Posterior cingulate gyrus (tissue), 11 donors: Measurements from ENCODE around the gene NTNG2.

Experiments
- DNase-seq, 10 donors: peaks; one replicate each; pipeline versions ENCODE4 v3.0.0 to v3.0.0-alpha.2; 2020 to 2021; ENCODE audit warnings: mixed read lengths in 3 of 10
- intact Hi-C: fragments of 100-400 bp; cut with DNase I; formaldehyde crosslinking; loops from one replicate; pipeline ENCODE4 v1.15.1; 2023

The NTNG2 gene

DNA sequence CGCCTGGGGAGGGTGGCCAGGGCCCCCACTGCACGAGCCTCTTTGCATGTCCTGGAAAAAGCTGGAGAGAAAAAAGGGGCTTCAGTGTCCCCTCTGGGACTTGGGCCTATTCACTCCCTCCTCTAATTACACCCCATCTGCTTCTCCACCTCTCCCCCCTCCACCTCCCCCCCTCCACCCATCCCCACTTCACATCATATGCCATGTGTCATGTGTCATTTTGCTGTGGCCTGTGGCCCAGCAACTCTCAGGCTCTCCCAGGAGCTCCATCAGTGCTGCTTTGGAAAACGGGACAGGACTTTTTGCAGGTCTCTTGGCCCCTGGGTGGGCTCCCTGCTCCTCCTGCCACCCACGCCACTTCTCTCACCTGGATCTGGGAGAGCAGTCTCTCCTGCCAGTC is 68.7 kb downstream of the NTNG2 start:
- DNase-seq, result no peak
- intact Hi-C loops, result loop anchor here (10.0 kb wide), 1 partner anchor 156 kb away; the partner anchor contains the start of gene MED27

DNA sequence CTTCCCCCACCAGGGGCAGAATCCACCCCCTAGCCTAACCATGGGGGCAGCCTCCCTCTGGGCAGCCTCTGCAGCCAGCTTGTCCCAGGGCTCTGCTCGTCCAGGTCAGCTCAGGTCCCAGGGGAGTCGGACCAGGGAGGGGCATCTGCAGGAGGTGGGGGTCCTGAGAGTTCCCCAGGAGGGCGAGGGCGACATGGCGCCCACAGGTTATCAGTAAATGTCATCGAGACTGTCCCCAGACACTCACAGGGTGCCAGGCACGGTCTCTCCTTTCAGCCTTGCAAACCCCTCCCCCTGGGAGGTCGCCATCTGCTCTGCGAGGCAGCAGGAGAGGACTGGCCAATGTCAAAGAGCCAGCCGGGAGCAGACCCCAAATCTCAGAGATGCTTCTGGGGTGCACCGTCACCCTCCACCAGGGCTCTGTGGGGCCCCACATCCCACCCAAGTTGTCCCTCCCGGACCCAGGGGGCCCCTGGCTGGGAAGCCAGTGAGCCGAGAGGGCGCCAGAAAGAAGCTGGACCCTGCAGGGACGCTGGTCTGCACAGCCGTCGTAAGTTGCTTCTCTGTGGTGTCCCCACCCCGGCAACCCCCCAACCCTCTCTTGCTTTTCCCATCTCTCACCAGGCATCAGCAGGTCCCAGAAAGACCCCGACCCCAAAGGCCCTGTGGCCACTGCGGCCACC is 69.3 kb downstream of the NTNG2 start:
- peak in 1 of 10 donors; percentile 55 for DNase-seq
- intact Hi-C loops, result loop anchor here (10.0 kb wide), 1 partner anchor 156 kb away; the partner anchor contains the start of gene MED27

DNA sequence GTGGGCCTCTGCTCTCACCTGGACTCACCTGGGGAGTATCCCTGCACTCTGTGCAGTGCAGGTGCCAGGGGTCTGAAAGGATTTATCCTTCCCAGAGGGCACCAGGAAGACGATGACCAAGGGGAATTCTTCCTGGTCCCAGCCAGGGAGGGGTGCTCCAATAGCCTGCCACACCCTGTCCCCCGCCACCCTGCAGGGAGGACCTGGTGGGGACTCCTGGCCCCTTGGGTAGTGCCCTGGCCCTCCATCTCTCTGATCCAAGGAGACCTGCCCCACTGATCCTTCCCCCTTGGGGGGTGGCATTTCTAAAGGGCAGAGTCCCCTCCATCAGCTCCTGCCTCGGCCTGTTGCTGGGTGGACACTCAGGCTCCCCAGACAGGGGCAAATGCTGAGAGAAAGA is 70.7 kb downstream of the NTNG2 start:
- DNase-seq, result no peak
- intact Hi-C loops, result loop anchor here (10.0 kb wide), 1 partner anchor 158 kb away; the partner anchor contains the start of gene MED27

DNA sequence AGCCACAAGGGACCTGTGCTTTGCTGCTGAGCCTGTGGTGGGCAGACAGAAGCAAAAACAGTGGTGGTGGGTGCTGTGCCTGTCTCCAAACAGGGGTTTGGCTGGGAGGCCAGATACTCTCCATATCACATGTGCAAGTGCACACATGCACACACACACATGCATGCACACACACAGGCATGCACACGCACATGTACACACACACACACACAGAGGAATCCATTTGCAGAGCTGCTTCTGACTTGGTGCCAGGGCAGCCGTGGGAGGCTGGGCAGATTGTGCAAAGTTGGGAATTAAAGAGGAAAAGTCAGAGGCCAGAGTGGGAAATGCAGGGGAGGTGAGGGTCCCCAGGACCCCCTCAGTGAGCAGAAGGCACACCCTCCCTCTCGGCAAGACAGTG is 71.3 kb downstream of the NTNG2 start:
- peak in 1 of 10 donors; percentile 30 for DNase-seq
- intact Hi-C loops, result loop anchor here (10.0 kb wide), 1 partner anchor 158 kb away; the partner anchor contains the start of gene MED27

DNA sequence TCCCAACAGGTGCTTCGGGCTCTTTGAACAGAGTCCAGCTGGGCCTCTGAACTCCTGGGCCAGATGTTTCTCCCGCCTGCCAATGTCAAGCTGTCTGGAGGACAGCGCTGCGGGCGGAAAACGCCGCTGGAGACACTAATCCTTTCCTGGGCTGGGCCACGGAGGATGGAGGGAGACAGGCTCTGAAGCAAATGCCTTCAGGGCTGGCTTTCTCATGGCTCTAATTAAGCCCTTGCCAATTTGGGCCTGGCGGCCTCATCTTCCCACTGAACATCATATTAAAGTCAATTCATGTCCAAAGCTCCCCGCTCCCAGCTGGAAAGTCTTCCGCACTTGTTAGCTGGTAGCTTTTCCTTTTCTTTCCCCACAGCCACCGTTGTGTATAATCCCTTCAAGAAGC is 72.7 kb downstream of the NTNG2 start:
- intact Hi-C loops, result loop anchor here (10.0 kb wide), 1 partner anchor 160 kb away; the partner anchor contains the start of gene MED27
- peak in 1 of 10 donors; percentile 80 for DNase-seq

DNA sequence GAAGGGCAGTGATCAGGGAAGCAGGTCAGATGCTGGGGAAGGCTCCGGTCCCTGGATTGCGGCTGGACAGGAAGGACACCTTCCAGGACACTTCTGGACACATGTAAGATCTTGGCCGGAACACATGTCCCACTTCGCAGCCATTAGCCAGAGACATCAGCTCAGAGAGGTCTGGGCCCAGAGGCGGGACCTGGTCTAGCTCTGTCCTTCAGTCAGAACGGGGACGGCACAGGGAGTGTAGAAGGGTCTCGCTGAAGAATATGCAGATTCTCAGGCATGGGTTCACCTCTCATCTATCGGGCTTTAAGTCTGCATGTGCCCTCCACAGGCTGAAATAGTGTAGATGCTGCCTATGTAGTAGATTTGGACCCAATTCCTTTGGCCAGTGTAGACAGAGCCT is 73.3 kb downstream of the NTNG2 start:
- intact Hi-C loops, result loop anchor here (10.0 kb wide), 1 partner anchor 160 kb away; the partner anchor contains the start of gene MED27
- DNase-seq, result no peak

DNA sequence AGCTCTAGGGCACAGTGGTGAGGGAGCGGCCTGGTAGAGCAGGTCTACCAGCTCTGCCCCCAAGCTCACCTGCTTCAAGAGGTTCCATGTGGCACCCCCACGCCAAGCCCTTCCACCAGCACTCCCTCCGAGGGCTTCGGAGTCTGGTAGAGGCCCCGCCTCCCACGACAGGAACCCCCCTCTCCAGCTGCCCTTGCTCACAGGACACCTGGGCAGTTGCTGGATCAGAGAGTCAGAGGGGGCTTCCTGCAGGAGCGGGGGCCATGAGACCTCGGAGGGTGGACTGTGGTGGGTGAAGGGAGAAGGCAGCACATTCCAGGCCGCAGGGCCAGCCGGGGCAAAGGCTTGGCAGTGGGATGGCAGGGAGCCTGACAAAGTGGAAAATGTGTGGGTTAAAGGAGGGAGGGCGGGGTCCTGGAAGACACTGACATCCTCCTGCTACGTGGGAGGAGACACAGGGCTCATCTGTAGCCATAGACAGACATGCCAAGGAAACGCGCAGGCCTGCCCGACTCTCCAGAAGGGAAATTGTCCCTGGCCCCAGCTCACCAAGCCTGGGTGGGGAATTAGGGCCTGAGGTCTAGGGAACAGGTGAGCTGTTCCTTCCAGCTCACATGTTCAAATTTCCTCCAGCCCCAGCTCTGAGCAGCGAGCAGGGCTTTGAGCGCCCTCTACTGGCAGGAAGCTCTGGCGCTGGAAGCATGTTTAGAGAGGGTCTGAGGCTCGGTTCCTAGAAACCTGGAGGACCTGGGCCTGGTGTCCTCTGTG is 74.2 kb downstream of the NTNG2 start:
- peak; percentile 65 to 97 (median 87) for DNase-seq
- intact Hi-C loops, result loop anchor here (1.0 to 10.0 kb wide), 3 partner anchors 67 to 474 kb away; partner anchors contain the start of gene MED27

DNA sequence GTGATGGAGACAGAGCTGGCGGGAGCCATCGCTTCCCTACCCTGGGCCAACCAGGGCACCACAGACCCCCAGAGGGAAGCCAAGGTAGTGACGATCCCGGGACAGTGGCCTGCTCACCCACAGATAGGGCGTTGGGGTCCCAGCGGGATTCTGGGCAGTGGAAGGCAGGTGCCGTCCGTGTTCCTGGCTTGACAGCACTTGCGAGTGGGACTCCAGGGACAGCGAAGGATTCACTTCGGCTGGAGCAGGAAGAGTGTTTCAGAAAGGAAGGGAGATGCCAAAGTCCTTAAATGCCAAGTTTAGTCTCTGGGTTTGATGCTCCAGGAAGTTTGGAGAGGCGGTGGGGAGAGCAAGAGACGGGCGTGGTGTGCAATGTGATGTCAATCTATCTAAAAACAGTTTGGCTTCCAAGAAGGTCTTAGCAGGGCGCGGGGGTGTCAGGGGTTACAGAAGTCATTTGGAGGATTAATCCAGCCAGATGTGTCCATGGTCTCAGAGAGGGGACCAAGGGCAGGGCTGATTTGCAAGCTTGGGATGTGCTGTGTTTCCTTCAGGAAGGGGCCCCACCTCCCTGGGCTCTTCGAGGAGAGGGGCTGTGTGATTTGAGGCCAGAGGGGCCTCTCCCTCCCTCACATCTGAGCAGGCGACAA is 74.9 kb downstream of the NTNG2 start:
- intact Hi-C loops, result loop anchor here (1.0 to 10.0 kb wide), 3 partner anchors 67 to 474 kb away; partner anchors contain the start of gene MED27

DNA sequence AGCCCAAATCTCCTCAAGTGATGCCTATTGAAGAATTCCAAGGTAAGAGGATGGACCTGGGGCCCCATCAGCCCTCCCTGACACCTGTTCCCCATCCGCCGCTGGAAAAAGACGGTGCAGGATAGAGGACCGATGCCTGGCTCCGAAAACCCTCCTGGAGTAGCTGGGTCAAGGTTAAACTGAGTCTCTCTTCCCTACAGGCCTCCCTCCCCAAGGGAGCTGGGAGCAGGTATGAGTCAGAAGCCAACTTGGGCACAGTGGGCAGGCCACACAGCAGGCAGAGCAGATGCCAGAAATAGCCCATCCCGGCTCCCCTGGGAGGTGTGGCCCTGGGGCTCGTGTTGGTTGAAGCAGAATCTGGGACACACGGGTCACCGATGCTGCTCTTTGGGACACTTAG is 75.6 kb downstream of the NTNG2 start:
- intact Hi-C loops, result loop anchor here (10.0 kb wide), 1 partner anchor 163 kb away; the partner anchor contains the start of gene MED27
- DNase-seq, result peak in 2 of 10 donors; percentile 67 to 77

More for the DNA sequence above, 74.9 kb downstream of the NTNG2 start:
- DNase-seq, result peak in 2 of 10 donors; percentile 62 to 73

DNA sequence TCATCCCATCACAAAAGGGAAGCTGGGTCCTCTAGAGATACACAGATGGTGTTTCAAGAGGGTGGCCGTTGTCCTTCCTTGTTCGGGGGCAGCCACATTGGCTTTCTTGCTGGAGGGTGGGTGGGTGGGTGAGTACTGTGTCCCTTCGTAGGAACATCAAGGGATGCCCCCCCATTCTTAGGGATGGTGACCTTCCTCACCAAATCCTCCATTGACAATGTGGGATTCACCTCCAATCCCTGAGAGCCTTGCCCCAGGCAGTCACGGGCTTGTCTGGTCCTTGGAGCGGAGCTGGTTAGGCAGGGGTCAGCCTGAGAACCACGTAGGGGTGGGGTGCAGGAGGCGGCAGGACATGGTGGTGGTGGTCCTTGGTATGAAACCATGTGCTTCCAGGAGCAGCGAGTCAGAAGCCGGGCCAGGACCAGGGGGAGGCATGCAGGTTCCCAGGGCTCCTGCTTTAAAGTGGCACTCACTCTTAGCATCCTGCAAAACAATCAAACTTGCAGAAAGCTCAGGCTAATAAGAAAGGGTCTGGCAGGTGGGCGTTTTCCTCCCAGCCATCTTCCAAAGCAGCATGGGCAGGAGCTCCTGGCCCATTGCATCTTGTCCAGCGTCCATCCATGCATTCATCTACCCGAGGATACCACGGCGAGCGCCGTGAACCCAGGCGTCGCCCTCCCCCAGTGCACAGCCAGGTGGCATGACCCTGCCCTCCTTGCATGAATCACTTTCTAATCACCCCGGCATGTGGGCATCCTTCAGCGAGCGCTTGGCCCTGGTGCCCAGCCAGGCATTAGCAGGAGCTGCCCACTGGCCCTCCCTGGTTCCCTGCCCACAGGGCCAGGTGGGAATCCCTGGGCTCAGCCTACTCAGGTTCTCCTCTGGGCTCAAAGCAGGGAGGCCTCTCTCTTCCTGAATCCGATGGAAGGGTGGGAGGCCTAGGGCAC is 76.4 kb downstream of the NTNG2 start:
- intact Hi-C loops, result loop anchor here (10.0 kb wide), 1 partner anchor 163 kb away; the partner anchor contains the start of gene MED27
- peak in 3 of 10 donors; percentile 59 to 77 (median 63) for DNase-seq

DNA sequence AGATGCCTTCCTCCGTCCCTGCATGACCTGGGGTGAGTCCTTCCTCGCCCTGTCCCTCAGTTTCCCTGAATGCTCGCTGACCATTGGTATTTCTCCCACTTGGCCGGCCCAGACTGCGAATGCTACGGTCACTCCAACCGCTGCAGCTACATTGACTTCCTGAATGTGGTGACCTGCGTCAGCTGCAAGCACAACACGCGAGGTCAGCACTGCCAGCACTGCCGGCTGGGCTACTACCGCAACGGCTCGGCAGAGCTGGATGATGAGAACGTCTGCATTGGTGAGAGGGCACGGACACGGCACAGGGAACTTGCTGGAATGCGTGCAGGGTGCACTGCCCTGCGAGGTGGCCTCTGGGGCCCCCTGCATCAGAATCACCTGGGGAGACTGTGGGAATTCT is 77.1 kb downstream of the NTNG2 start:
- peak in 3 of 10 donors; percentile 66 to 83 (median 80) for DNase-seq

DNA sequence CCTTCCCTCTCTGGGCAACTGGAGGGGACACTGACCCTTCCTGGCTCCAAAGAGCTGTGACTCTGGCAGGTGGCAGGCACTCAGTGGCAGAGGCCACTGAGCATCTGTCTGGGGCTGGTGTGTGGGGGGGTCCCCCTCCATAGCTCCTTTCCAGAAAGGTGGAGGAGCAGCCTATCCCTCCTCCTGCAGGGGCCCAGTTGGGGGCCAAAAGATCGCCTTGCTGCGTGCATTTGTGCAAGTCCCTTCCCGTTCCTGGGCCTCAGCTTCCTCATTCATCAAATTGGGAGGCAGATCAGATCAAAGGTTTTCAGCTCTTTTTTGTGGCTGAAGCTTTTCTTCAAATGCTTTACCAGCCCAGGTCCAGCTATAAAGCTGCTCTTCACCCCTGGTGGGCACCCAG is 77.7 kb downstream of the NTNG2 start:
- DNase-seq, result peak in 3 of 10 donors; percentile 62 to 65 (median 64)
- intact Hi-C loops, result loop anchor here (10.0 kb wide), 1 partner anchor 165 kb away; the partner anchor contains the start of gene MED27

More for the DNA sequence above, 77.1 kb downstream of the NTNG2 start:
- intact Hi-C loops, result loop anchor here (10.0 kb wide), 1 partner anchor 164 kb away; the partner anchor contains the start of gene MED27

DNA sequence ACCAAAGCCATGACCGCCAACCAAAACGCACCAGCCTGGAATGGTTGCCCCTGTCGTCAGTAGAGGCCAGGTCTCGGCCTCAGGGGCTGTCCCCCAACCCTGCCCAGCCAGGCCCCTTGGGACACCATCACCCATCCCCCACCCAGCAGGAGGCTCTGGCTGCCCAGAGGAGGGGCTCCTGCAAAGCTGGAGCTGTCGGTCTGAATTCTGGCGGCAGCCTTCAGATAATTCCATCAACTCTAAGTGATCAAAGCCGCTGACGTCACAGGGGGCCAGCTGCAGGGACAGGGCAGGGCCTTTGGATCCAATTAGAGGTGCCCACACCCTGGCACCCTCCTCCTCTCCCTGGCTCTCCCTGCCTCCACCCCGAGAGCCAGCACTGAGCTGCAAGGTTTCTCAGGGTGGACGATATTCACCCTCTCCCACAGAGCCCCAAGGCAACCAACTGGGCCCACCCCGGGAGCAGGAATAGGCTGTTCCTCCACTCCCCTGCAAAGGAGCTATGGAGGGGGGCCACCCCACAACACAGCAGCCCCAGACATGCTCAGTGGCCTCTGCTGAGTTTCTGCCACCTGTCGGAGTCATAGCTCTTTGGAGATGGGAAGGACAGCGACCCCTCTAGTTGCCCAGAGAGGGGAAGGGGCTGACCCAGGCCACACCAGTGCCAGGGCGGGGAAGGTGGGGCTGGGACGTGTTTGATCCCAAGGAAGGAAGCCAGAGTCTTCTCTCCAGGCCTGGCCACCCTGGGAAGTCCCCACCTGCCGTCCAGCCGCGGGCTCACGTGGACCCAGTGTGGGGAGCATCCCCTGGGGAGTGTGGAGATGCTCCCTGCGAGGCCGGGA is 78.4 kb downstream of the NTNG2 start:
- peak in 3 of 10 donors; percentile 47 to 86 (median 80) for DNase-seq
- intact Hi-C loops, result loop anchor here (10.0 kb wide), 1 partner anchor 165 kb away; the partner anchor contains the start of gene MED27

DNA sequence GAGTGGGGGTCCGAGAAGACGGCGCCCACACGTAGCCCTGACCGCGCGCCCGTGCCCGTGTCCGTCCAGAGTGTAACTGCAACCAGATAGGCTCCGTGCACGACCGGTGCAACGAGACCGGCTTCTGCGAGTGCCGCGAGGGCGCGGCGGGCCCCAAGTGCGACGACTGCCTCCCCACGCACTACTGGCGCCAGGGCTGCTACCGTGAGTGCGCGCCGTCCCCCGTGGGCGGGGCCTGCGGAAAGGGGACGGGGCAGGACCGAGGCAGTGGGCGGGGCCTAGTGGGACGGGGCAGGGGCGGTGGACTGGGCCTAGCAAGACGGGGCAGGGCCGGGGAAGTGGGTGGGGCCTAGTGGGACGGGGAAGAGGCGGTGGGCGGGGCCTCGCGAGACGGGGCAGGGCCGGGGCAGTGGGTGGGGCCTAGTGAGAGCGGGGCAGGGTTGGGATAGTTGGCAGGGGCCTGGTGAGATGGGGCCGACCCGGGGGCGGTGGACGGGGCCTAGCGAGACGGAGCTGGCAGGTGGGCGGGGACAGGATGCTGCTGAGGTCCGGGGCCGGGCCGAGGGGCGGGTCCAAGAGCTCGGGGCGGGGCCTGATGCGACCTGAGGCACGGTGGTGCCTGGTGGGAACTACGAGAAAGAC is 79.1 kb downstream of the NTNG2 start:
- intact Hi-C loops, result no loop called here
- peak; percentile 79 to 99 (median 93) for DNase-seq

DNA sequence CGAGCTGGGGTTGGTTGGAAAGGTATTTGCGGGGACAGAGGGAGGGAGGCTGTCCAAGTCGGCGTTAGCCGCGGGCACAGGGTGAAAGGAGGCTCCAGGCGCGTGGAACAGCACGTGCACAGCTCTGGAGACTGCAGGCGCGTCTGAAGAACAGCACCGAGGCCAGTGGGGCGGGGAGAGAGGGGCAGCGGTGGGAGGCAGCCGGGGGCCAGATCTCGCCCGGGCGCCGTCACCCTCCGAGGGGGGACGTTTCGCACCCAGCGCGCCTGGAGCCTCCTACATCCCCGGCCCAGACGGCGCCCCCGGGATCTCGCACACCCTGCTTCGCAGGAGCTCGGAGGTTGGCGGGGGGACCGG is 79.6 kb downstream of the NTNG2 start:
- intact Hi-C loops, result no loop called here
- DNase-seq, result peak in 1 of 10 donors; percentile 77

DNA sequence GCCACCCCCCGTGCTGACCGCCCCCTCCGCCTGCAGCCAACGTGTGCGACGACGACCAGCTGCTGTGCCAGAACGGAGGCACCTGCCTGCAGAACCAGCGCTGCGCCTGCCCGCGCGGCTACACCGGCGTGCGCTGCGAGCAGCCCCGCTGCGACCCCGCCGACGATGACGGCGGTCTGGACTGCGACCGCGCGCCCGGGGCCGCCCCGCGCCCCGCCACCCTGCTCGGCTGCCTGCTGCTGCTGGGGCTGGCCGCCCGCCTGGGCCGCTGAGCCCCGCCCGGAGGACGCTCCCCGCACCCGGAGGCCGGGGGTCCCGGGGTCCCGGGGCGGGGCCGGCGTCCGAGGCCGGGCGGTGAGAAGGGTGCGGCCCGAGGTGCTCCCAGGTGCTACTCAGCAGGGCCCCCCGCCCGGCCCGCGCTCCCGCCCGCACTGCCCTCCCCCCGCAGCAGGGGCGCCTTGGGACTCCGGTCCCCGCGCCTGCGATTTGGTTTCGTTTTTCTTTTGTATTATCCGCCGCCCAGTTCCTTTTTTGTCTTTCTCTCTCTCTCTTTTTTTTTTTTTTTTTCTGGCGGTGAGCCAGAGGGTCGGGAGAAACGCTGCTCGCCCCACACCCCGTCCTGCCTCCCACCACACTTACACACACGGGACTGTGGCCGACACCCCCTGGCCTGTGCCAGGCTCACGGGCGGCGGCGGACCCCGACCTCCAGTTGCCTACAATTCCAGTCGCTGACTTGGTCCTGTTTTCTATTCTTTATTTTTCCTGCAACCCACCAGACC is 80.2 kb downstream of the NTNG2 start:
- DNase-seq, result peak in 2 of 10 donors; percentile 72 to 86
- intact Hi-C loops, result no loop called here
